ENCODE measurements around the gene PIK3CD.
"Not testable (repeated sequence)": the region's sequence is repeated elsewhere in the genome, so short reads cannot be mapped to it uniquely, and the experiment has no call there.

Gene PIK3CD

GRCh38 chr1:9732123-9732971, 80.8 kb downstream of the PIK3CD start:
- no peaks in the 10 kb centered on the region for H3K27me3 ChIP-seq (ENCODE audit: control insufficient read depth in 1 of 2, insufficient read depth in 2 of 2, low read length in 2 of 2)
- no peak overlapping the region for H3K9ac ChIP-seq (ENCODE audit: low read depth in 1 of 2, low read length in 2 of 2)
- no peak overlapping the region for H3K4me3 ChIP-seq (ENCODE audit: low read depth in 1 of 2, low read length in 2 of 2)
- no peak overlapping the region for H3K27ac ChIP-seq (ENCODE audit: low read depth, low read length)
- H3K36me3 ChIP-seq (ENCODE audit: control insufficient read depth in 1 of 2, insufficient read depth in 2 of 2, low read length in 2 of 2): peaks cover 63 to 88% of the 10 kb centered on the region in 2 donors
- no peaks in the 10 kb centered on the region for H3K9me3 ChIP-seq (ENCODE audit: control insufficient read depth in 1 of 2, low read length in 2 of 2)
- no peaks in the 10 kb centered on the region for H3K4me1 ChIP-seq (ENCODE audit: control insufficient read depth in 1 of 2, insufficient read depth in 2 of 2, low read length in 2 of 2)

- Histone ChIP-seq H3K27me3 (ENCODE audit: control insufficient read depth in 1 of 2, insufficient read depth in 2 of 2, low read length in 2 of 2) (no peaks in the 10 kb centered on the region), H3K4me1 (ENCODE audit: control insufficient read depth in 1 of 2, insufficient read depth in 2 of 2, low read length in 2 of 2) (no peaks in the 10 kb centered on the region), H3K9ac (ENCODE audit: low read depth in 1 of 2, low read length in 2 of 2) (no peak overlapping the region), H3K27ac (ENCODE audit: low read depth, low read length) (no peak overlapping the region), H3K4me3 (ENCODE audit: low read depth in 1 of 2, low read length in 2 of 2) (no peak overlapping the region), H3K9me3 (ENCODE audit: control insufficient read depth in 1 of 2, low read length in 2 of 2) (no peaks in the 10 kb centered on the region), H3K36me3 (ENCODE audit: control insufficient read depth in 1 of 2, insufficient read depth in 2 of 2, low read length in 2 of 2) (peaks cover 65 to 93% of the 10 kb centered on the region in 2 donors)
Observed at GRCh38 chr1:9733160-9733789, 81.7 kb downstream of the PIK3CD start.

GRCh38 chr1:9735800-9736199, 84.3 kb downstream of the PIK3CD start:
- no peak overlapping the region for H3K27ac ChIP-seq (ENCODE audit: low read depth, low read length)
- peaks cover 66 to 88% of the 10 kb centered on the region in 2 donors for H3K36me3 ChIP-seq (ENCODE audit: control insufficient read depth in 1 of 2, insufficient read depth in 2 of 2, low read length in 2 of 2)
- no peak overlapping the region for H3K9ac ChIP-seq (ENCODE audit: low read depth in 1 of 2, low read length in 2 of 2)
- H3K4me3 ChIP-seq (ENCODE audit: low read depth in 1 of 2, low read length in 2 of 2): no peak overlapping the region
- no peaks in the 10 kb centered on the region for H3K9me3 ChIP-seq (ENCODE audit: control insufficient read depth in 1 of 2, low read length in 2 of 2)
- H3K27me3 ChIP-seq (ENCODE audit: control insufficient read depth in 1 of 2, insufficient read depth in 2 of 2, low read length in 2 of 2): no peaks in the 10 kb centered on the region
- H3K4me1 ChIP-seq (ENCODE audit: control insufficient read depth in 1 of 2, insufficient read depth in 2 of 2, low read length in 2 of 2): no peaks in the 10 kb centered on the region

GRCh38 chr1:9736241-9736640, 84.7 kb downstream of the PIK3CD start:
- Histone ChIP-seq H3K27me3 (ENCODE audit: control insufficient read depth in 1 of 2, insufficient read depth in 2 of 2, low read length in 2 of 2) (no peaks in the 10 kb centered on the region), H3K9ac (ENCODE audit: low read depth in 1 of 2, low read length in 2 of 2) (no peak overlapping the region), H3K4me1 (ENCODE audit: control insufficient read depth in 1 of 2, insufficient read depth in 2 of 2, low read length in 2 of 2) (no peaks in the 10 kb centered on the region), H3K36me3 (ENCODE audit: control insufficient read depth in 1 of 2, insufficient read depth in 2 of 2, low read length in 2 of 2) (peaks cover 65 to 88% of the 10 kb centered on the region in 2 donors), H3K9me3 (ENCODE audit: control insufficient read depth in 1 of 2, low read length in 2 of 2) (no peaks in the 10 kb centered on the region), H3K27ac (ENCODE audit: low read depth, low read length) (no peak overlapping the region), H3K4me3 (ENCODE audit: low read depth in 1 of 2, low read length in 2 of 2) (no peak overlapping the region)

- Histone ChIP-seq H3K9me3 (ENCODE audit: control insufficient read depth in 1 of 2, low read length in 2 of 2) (no peaks in the 10 kb centered on the region), H3K4me3 (ENCODE audit: low read depth in 1 of 2, low read length in 2 of 2) (no peak overlapping the region), H3K9ac (ENCODE audit: low read depth in 1 of 2, low read length in 2 of 2) (no peak overlapping the region), H3K4me1 (ENCODE audit: control insufficient read depth in 1 of 2, insufficient read depth in 2 of 2, low read length in 2 of 2) (no peaks in the 10 kb centered on the region), H3K27me3 (ENCODE audit: control insufficient read depth in 1 of 2, insufficient read depth in 2 of 2, low read length in 2 of 2) (no peaks in the 10 kb centered on the region), H3K36me3 (ENCODE audit: control insufficient read depth in 1 of 2, insufficient read depth in 2 of 2, low read length in 2 of 2) (peaks cover 59 to 86% of the 10 kb centered on the region in 2 donors), H3K27ac (ENCODE audit: low read depth, low read length) (no peak overlapping the region)
Observed at GRCh38 chr1:9737057-9737456, 85.5 kb downstream of the PIK3CD start.

GRCh38 chr1:9737671-9738070, 86.1 kb downstream of the PIK3CD start:
- no peak overlapping the region for H3K4me3 ChIP-seq (ENCODE audit: low read depth in 1 of 2, low read length in 2 of 2)
- no peaks in the 10 kb centered on the region for H3K27me3 ChIP-seq (ENCODE audit: control insufficient read depth in 1 of 2, insufficient read depth in 2 of 2, low read length in 2 of 2)
- H3K4me1 ChIP-seq (ENCODE audit: control insufficient read depth in 1 of 2, insufficient read depth in 2 of 2, low read length in 2 of 2): no peaks in the 10 kb centered on the region
- H3K36me3 ChIP-seq (ENCODE audit: control insufficient read depth in 1 of 2, insufficient read depth in 2 of 2, low read length in 2 of 2): peaks cover 55 to 81% of the 10 kb centered on the region in 2 donors
- H3K9ac ChIP-seq (ENCODE audit: low read depth in 1 of 2, low read length in 2 of 2): no peak overlapping the region
- no peaks in the 10 kb centered on the region for H3K9me3 ChIP-seq (ENCODE audit: control insufficient read depth in 1 of 2, low read length in 2 of 2)
- no peak overlapping the region for H3K27ac ChIP-seq (ENCODE audit: low read depth, low read length)

GRCh38 chr1:9744106-9744799, 92.7 kb downstream of the PIK3CD start:
- Histone ChIP-seq H3K9me3 (ENCODE audit: control insufficient read depth in 1 of 2, low read length in 2 of 2) (no peaks in the 10 kb centered on the region), H3K4me1 (ENCODE audit: control insufficient read depth in 1 of 2, insufficient read depth in 2 of 2, low read length in 2 of 2) (no peaks in the 10 kb centered on the region), H3K27ac (ENCODE audit: low read depth, low read length) (no peak overlapping the region), H3K4me3 (ENCODE audit: low read depth in 1 of 2, low read length in 2 of 2) (no peak overlapping the region), H3K36me3 (ENCODE audit: control insufficient read depth in 1 of 2, insufficient read depth in 2 of 2, low read length in 2 of 2) (peaks cover 22 to 67% of the 10 kb centered on the region in 2 donors), H3K9ac (ENCODE audit: low read depth in 1 of 2, low read length in 2 of 2) (no peak overlapping the region), H3K27me3 (ENCODE audit: control insufficient read depth in 1 of 2, insufficient read depth in 2 of 2, low read length in 2 of 2) (no peaks in the 10 kb centered on the region)

- Histone ChIP-seq H3K36me3 (ENCODE audit: control insufficient read depth in 1 of 2, insufficient read depth in 2 of 2, low read length in 2 of 2) (peaks cover 13 to 66% of the 10 kb centered on the region in 2 donors), H3K4me1 (ENCODE audit: control insufficient read depth in 1 of 2, insufficient read depth in 2 of 2, low read length in 2 of 2) (no peaks in the 10 kb centered on the region), H3K27ac (ENCODE audit: low read depth, low read length) (no peak overlapping the region), H3K9me3 (ENCODE audit: control insufficient read depth in 1 of 2, low read length in 2 of 2) (no peaks in the 10 kb centered on the region), H3K4me3 (ENCODE audit: low read depth in 1 of 2, low read length in 2 of 2) (no peak overlapping the region), H3K27me3 (ENCODE audit: control insufficient read depth in 1 of 2, insufficient read depth in 2 of 2, low read length in 2 of 2) (no peaks in the 10 kb centered on the region), H3K9ac (ENCODE audit: low read depth in 1 of 2, low read length in 2 of 2) (no peak overlapping the region)
Observed at GRCh38 chr1:9746211-9746610, 94.7 kb downstream of the PIK3CD start.

- Histone ChIP-seq H3K36me3 (ENCODE audit: control insufficient read depth in 1 of 2, insufficient read depth in 2 of 2, low read length in 2 of 2) (peaks cover 16 to 67% of the 10 kb centered on the region in 2 donors), H3K27ac (ENCODE audit: low read depth, low read length) (no peak overlapping the region), H3K4me1 (ENCODE audit: control insufficient read depth in 1 of 2, insufficient read depth in 2 of 2, low read length in 2 of 2) (no peaks in the 10 kb centered on the region), H3K9me3 (ENCODE audit: control insufficient read depth in 1 of 2, low read length in 2 of 2) (no peaks in the 10 kb centered on the region), H3K27me3 (ENCODE audit: control insufficient read depth in 1 of 2, insufficient read depth in 2 of 2, low read length in 2 of 2) (no peaks in the 10 kb centered on the region), H3K9ac (ENCODE audit: low read depth in 1 of 2, low read length in 2 of 2) (no peak overlapping the region), H3K4me3 (ENCODE audit: low read depth in 1 of 2, low read length in 2 of 2) (no peak overlapping the region)
Observed at GRCh38 chr1:9746651-9747050, 95.1 kb downstream of the PIK3CD start.

GRCh38 chr1:9748391-9748790, 96.9 kb downstream of the PIK3CD start:
- not testable (repeated sequence) for H3K4me1 ChIP-seq (ENCODE audit: control insufficient read depth in 1 of 2, insufficient read depth in 2 of 2, low read length in 2 of 2); H3K9ac ChIP-seq (ENCODE audit: low read depth in 1 of 2, low read length in 2 of 2); H3K4me3 ChIP-seq (ENCODE audit: low read depth in 1 of 2, low read length in 2 of 2); H3K27me3 ChIP-seq (ENCODE audit: control insufficient read depth in 1 of 2, insufficient read depth in 2 of 2, low read length in 2 of 2); H3K27ac ChIP-seq (ENCODE audit: low read depth, low read length); H3K9me3 ChIP-seq (ENCODE audit: control insufficient read depth in 1 of 2, low read length in 2 of 2)
- peaks cover 21 to 65% of the 10 kb centered on the region in 2 donors for H3K36me3 ChIP-seq (ENCODE audit: control insufficient read depth in 1 of 2, insufficient read depth in 2 of 2, low read length in 2 of 2)

Measured in duodenal mucosa (tissue), 2 donors.